Endothelial cell of umbilical vein (primary cell): ENCODE results near the gene DDX43. TPM values are rescaled to one million over a fixed set of nuclear protein-coding genes. Genes with fewer than 3 reads are reported as not detected.

Source experiments
- BruUV-seq: library from RNA; stranded (reverse); fragments of 400-500 nt; replicated peaks from 2 replicates; lab custom pipeline; 2021; lab: Mats Ljungman, UMichigan
- CTCF ChIA-PET: fragments of 300-600, 350-600 bp; sonication (Branson Sonifier 250); formaldehyde crosslinking; loops from one replicate; lab custom pipeline; 2021; ENCODE audit warnings: antibody characterized with exemption, inconsistent platforms; lab: Charles Lee
- POLR2A ChIA-PET: fragments of 300-600, 350-600 bp; sonication (Branson Sonifier 250); formaldehyde crosslinking; loops from one replicate; lab custom pipeline; 2021; ENCODE audit warnings: antibody characterized with exemption, inconsistent platforms; lab: Charles Lee
- DNase-seq: peaks from one replicate; pipeline ENCODE4 v3.0.0-alpha.2; 2011; ENCODE audit warnings: low read depth, low spot score
- FAIRE-seq: peaks from 2 replicates; lab custom pipeline; 2011; peaks lifted over from hg19 to GRCh38; lab: Jason Lieb, UNC
- H2AFZ ChIP-seq: 2 replicates; pipeline ENCODE4 v1.6.0; 2012; ENCODE audit warnings: low read depth, low read length, control low read depth, inconsistent platforms
- H3K27ac ChIP-seq: 2 replicates; pipeline ENCODE4 v1.5.1; 2011; ENCODE audit warnings: low read depth, mild to moderate bottlenecking, control low read depth, low read length, moderate library complexity; ENCODE audit not compliant: insufficient read depth
- H3K27me3 ChIP-seq, 2 experiments: 2 replicates each; pipeline versions ENCODE4 v1.6.0 to v1.6.1; 2011; ENCODE audit warnings: low read length in 2 of 2, mixed read lengths in 1 of 2; ENCODE audit not compliant: control insufficient read depth in 2 of 2, insufficient read depth in 2 of 2
- H3K36me3 ChIP-seq, 2 experiments: 2 replicates in 1 of 2; 3 replicates in 1 of 2; pipeline ENCODE4 v1.5.1; 2011; ENCODE audit warnings: low read length in 2 of 2, mild to moderate bottlenecking in 1 of 2, moderate library complexity in 1 of 2; ENCODE audit not compliant: control insufficient read depth in 2 of 2, insufficient read depth in 2 of 2; ENCODE audit errors: extremely low read depth in 1 of 2
- H3K4me1 ChIP-seq: 3 replicates; pipeline ENCODE4 v1.5.1; 2011; ENCODE audit warnings: mild to moderate bottlenecking, low read length; ENCODE audit not compliant: control insufficient read depth, insufficient read depth; ENCODE audit errors: extremely low read depth
- H3K4me2 ChIP-seq: 2 replicates; pipeline ENCODE4 v1.6.1; 2011; ENCODE audit warnings: low read length, control low read depth, mixed read lengths; ENCODE audit not compliant: insufficient read depth
- H3K4me3 ChIP-seq, 3 experiments: fragments of 200-600 bp in 1 of 3; sonication (generic), shearing (Covaris generic) in 1 of 3; replicated peaks in 1 of 3; 2 replicates each; pipeline ENCODE4 v1.5.1; 2011 to 2016; ENCODE audit warnings: control low read depth in 3 of 3, low read length in 3 of 3, mild to moderate bottlenecking in 2 of 3, inconsistent platforms in 1 of 3, low read depth in 1 of 3, moderate library complexity in 1 of 3; ENCODE audit not compliant: insufficient read depth in 1 of 3
- H3K79me2 ChIP-seq: 2 replicates; pipeline ENCODE4 v1.6.0; 2012; ENCODE audit warnings: low read length, inconsistent platforms; ENCODE audit not compliant: control insufficient read depth, insufficient read depth
- H3K9ac ChIP-seq: replicated peaks from 2 replicates; pipeline ENCODE3; 2011; ENCODE audit warnings: low read length, control low read depth; ENCODE audit not compliant: insufficient read depth; ENCODE audit errors: extremely low read depth
- H3K9me1 ChIP-seq: replicated peaks from 3 replicates; pipeline ENCODE4 v1.6.0; 2011; ENCODE audit warnings: mild to moderate bottlenecking, low read length; ENCODE audit not compliant: control insufficient read depth, insufficient read depth; ENCODE audit errors: extremely low read depth
- H3K9me3 ChIP-seq: replicated peaks from 2 replicates; pipeline ENCODE4 v1.5.1; 2012; ENCODE audit warnings: low read length, inconsistent platforms; ENCODE audit not compliant: control insufficient read depth, insufficient read depth
- H4K20me1 ChIP-seq: replicated peaks from 2 replicates; pipeline ENCODE3; 2011; ENCODE audit warnings: mild to moderate bottlenecking, low read length; ENCODE audit not compliant: control insufficient read depth, insufficient read depth; ENCODE audit errors: extremely low read depth
- EZH2 ChIP-seq: IDR thresholded peaks from 2 replicates; pipeline ENCODE4 v1.6.1; 2012; ENCODE audit warnings: borderline replicate concordance, low read depth, mild to moderate bottlenecking, moderate library complexity, low read length, inconsistent platforms; ENCODE audit not compliant: severe bottlenecking
- FOS ChIP-seq: IDR thresholded peaks from 2 replicates; pipeline ENCODE4 v1.6.1; 2011; ENCODE audit warnings: mild to moderate bottlenecking, low read length, moderate library complexity, borderline replicate concordance; ENCODE audit not compliant: insufficient read depth
- GATA2 ChIP-seq: IDR thresholded peaks from 2 replicates; pipeline ENCODE4 v1.7.0; 2011; ENCODE audit warnings: low read depth, mild to moderate bottlenecking, moderate library complexity, mixed read lengths, low read length; ENCODE audit not compliant: insufficient read length, insufficient read depth
- JUN ChIP-seq: IDR thresholded peaks from 2 replicates; pipeline ENCODE4 v1.6.1; 2011; ENCODE audit warnings: borderline replicate concordance, low read depth; ENCODE audit not compliant: insufficient read length, insufficient read depth
- MYC ChIP-seq: IDR thresholded peaks from one replicate; pipeline ENCODE4 v1.6.1; 2011; ENCODE audit warnings: mild to moderate bottlenecking, low read depth, low read length
- POLR2A ChIP-seq: IDR thresholded peaks from 2 replicates; pipeline ENCODE4 v1.6.1; 2012; ENCODE audit warnings: low read depth, mild to moderate bottlenecking, control low read depth, low read length
- POLR2AphosphoS5 ChIP-seq: IDR thresholded peaks from 2 replicates; pipeline ENCODE4 v1.6.1; 2012; ENCODE audit warnings: low read depth, mild to moderate bottlenecking, control low read depth, low read length, moderate library complexity; ENCODE audit not compliant: insufficient read depth
- dilution Hi-C: fragments of 300-500 bp; cut with MboI; formaldehyde crosslinking; loops from one replicate; pipeline ENCODE4 v1.15.0; 2019; ENCODE audit warnings: low sequenced_read_pairs; ENCODE audit not compliant: extremely low pct_ligation_motif_present
- intact Hi-C: fragments of 100-400 bp; cut with micrococcal nuclease; formaldehyde crosslinking; loops from one replicate; pipeline ENCODE4 v1.10.0; 2022
- polyA plus RNA-seq, 4 experiments: library from polyadenylated mRNA; depleted of rRNA in 3 of 4; stranded (reverse) in 3 of 4; unstranded in 1 of 4; fragments of >200 nt; gene quantifications; 2 replicates each; pipeline versions ENCODE4 v1.2.1 to v1.2.3, GENCODE V29; 2011 to 2012; ENCODE audit warnings: missing spikeins in 1 of 4
- total RNA-seq: library from RNA; stranded (reverse); gene quantifications from 2 replicates; pipeline ENCODE4 v1.2.3, GENCODE V29; 2021
- TF ChIP-seq, protein P1 (sequence below): IDR thresholded peaks from 2 replicates; pipeline ENCODE4 v1.6.1; 2011; ENCODE audit not compliant: insufficient read depth, insufficient read length
- TF ChIP-seq, protein P2 (sequence below), 2 donors: IDR thresholded peaks; 1 replicate in 1 of 2; 2 replicates in 1 of 2; pipeline ENCODE4 v1.5.1; 2011; ENCODE audit warnings: low read length in 2 of 2, mild to moderate bottlenecking in 2 of 2, moderate library complexity in 2 of 2, control low read depth in 1 of 2, inconsistent platforms in 1 of 2, low read depth in 1 of 2; ENCODE audit not compliant: insufficient read depth in 1 of 2; ENCODE audit errors: extremely low read depth in 1 of 2

DDX43 gene
- total and polyA plus RNA-seq, 2 donors (not counting 3 experiments of a cell fraction or from before 2014, with no cell fraction given): 0.95 to 1.2 TPM

DNA sequence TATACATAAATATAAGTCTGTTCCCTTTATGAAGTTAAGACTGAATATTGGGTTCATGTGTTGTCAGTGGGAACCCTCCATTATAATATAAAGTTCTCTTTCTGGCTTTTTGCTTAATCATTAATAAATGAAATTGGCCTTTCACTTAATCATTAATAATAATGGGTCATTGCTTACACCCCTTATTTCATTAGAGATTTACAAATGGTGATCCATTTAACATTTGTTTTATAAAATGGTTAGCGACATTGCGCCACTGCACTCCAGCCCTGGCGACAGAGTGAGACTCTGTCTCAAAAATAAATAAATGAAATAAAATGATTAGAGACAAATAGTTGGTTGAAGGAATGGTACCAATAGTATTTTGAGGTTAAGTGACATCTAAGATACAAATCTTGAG, 18.5 kb downstream of the DDX43 start:
- ChIA-PET CTCF (no interaction called here), POLR2A (no interaction called here)
- no peaks in the 10 kb centered on the region for H3K36me3 ChIP-seq
- no peak overlapping the region for H3K9ac ChIP-seq
- DNase-seq (no peak), FAIRE-seq (no peak)
- no peaks in the 10 kb centered on the region for H3K9me1 ChIP-seq
- H4K20me1 ChIP-seq: no peaks in the 10 kb centered on the region
- no peaks in the 10 kb centered on the region for H3K79me2 ChIP-seq
- H3K9me3 ChIP-seq: no peaks in the 10 kb centered on the region
- H3K4me2 ChIP-seq: no peak overlapping the region
- BruUV-seq: no TSS peak
- H3K4me1 ChIP-seq: peaks cover 2% of the 10 kb centered on the region
- no peaks in the 10 kb centered on the region for H3K27me3 ChIP-seq
- no peak overlapping the region for H2AFZ ChIP-seq
- TF ChIP-seq GATA2 (no peak), FOS (no peak), POLR2AphosphoS5 (no peak), POLR2A (no peak), EZH2 (no peak), MYC (no peak)
- TF ChIP-seq, protein P1, sequence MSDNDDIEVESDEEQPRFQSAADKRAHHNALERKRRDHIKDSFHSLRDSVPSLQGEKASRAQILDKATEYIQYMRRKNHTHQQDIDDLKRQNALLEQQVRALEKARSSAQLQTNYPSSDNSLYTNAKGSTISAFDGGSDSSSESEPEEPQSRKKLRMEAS: no peak
- no peak overlapping the region for H3K27ac ChIP-seq
- dilution Hi-C loops (no loop called here), intact Hi-C loops (no loop called here)
- no peak overlapping the region for H3K4me3 ChIP-seq

DNA sequence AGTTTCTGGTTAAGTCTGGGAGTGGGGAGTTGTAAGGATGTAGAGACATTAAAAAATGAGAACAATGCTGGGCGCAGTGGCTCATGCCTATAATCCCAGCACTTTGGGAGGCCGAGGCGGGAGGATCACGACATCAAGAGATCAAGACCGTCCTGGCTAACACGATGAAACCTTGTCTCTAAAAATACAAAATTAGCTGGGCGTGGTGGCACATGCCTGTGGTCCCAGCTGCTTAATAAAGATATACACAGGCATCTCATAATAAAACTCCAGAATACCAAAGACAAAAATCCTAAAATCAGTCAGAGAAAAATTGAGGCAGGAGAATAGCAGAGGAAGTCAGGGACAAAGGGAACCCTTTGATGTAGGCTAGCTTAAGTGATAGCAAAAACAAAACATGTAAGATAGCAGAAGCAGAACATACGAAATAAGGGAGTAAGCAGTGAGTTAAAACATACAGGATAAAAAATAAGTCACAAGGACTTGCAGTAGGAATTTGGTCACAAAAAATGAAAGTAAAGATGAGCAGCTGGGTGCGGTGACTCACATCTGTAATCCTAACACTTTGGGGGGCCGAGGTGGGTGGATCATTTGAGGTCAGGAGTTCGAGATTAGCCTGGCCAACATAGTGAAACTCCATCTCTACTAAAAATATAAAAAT, 23.6 kb downstream of the DDX43 start:
- H4K20me1 ChIP-seq: no peaks in the 10 kb centered on the region
- dilution Hi-C loops (no loop called here), intact Hi-C loops (no loop called here)
- no peak for TF ChIP-seq GATA2
- TF ChIP-seq, protein P1: no peak
- TF ChIP-seq EZH2: no peak
- no peak for TF ChIP-seq FOS
- TF ChIP-seq, protein P2, sequence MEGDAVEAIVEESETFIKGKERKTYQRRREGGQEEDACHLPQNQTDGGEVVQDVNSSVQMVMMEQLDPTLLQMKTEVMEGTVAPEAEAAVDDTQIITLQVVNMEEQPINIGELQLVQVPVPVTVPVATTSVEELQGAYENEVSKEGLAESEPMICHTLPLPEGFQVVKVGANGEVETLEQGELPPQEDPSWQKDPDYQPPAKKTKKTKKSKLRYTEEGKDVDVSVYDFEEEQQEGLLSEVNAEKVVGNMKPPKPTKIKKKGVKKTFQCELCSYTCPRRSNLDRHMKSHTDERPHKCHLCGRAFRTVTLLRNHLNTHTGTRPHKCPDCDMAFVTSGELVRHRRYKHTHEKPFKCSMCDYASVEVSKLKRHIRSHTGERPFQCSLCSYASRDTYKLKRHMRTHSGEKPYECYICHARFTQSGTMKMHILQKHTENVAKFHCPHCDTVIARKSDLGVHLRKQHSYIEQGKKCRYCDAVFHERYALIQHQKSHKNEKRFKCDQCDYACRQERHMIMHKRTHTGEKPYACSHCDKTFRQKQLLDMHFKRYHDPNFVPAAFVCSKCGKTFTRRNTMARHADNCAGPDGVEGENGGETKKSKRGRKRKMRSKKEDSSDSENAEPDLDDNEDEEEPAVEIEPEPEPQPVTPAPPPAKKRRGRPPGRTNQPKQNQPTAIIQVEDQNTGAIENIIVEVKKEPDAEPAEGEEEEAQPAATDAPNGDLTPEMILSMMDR (IDR thresholded peaks at IDR 0.05; ENCODE audit: extremely low read depth in 1 of 2, insufficient read depth in 1 of 2, low read depth in 1 of 2, low read length in 2 of 2): no peak
- TF ChIP-seq JUN: no peak
- no peak for TF ChIP-seq MYC
- no peak for TF ChIP-seq POLR2AphosphoS5
- TF ChIP-seq POLR2A: no peak
- no peaks in the 10 kb centered on the region for H3K9me3 ChIP-seq
- no peak overlapping the region for H3K9ac ChIP-seq
- no peaks in the 10 kb centered on the region for H3K27me3 ChIP-seq
- no peak for DNase-seq
- H3K27ac ChIP-seq: no peak overlapping the region
- no peaks in the 10 kb centered on the region for H3K9me1 ChIP-seq
- no peak overlapping the region for H3K4me2 ChIP-seq
- ChIA-PET POLR2A (no interaction called here), CTCF (no interaction called here)
- BruUV-seq: no TSS peak
- no peak overlapping the region for H3K4me3 ChIP-seq
- H3K79me2 ChIP-seq: no peaks in the 10 kb centered on the region
- peaks cover 2% of the 10 kb centered on the region for H3K4me1 ChIP-seq
- peaks cover 0 to 2% of the 10 kb centered on the region in 2 experiments for H3K36me3 ChIP-seq
- no peak overlapping the region for H2AFZ ChIP-seq
- no peak for FAIRE-seq
